H9 (cell line): ENCODE measurements around the gene NTSR2. TPM values are rescaled to one million over a fixed set of nuclear protein-coding genes. Genes with fewer than 3 reads are reported as not detected.

Experiments used
- DNase-seq: peaks from one replicate; pipeline ENCODE4 v3.0.0-alpha.2; 2017
- H2AFZ ChIP-seq: one replicate; pipeline ENCODE4 v1.6.1; 2013; ENCODE audit warnings: mild to moderate bottlenecking, low read length, control low read depth, moderate library complexity
- H2AK5ac ChIP-seq: 2 replicates; pipeline ENCODE4 v1.6.1; 2013; ENCODE audit warnings: low read length, control low read depth, mixed read lengths; ENCODE audit not compliant: insufficient read length
- H2BK120ac ChIP-seq: one replicate; pipeline ENCODE4 v1.6.1; 2013; ENCODE audit warnings: low read depth, mild to moderate bottlenecking, low read length, control low read depth, inconsistent platforms; ENCODE audit not compliant: poor library complexity, severe bottlenecking
- H2BK12ac ChIP-seq: 2 replicates; pipeline ENCODE4 v1.6.1; 2013; ENCODE audit warnings: low read length, control low read depth, mixed read lengths, low read depth; ENCODE audit not compliant: insufficient read length
- H2BK15ac ChIP-seq: 2 replicates; pipeline ENCODE4 v1.6.1; 2013; ENCODE audit warnings: low read depth, low read length, control low read depth
- H2BK20ac ChIP-seq: one replicate; pipeline ENCODE4 v1.6.1; 2013; ENCODE audit warnings: low read depth, mild to moderate bottlenecking, low read length, control low read depth, inconsistent platforms; ENCODE audit not compliant: poor library complexity, severe bottlenecking
- H2BK5ac ChIP-seq: 2 replicates; pipeline ENCODE4 v1.6.1; 2013; ENCODE audit warnings: low read length, control low read depth, mixed read lengths; ENCODE audit not compliant: insufficient read length
- H3K14ac ChIP-seq: 2 replicates; pipeline ENCODE4 v1.6.1; 2013; ENCODE audit warnings: low read length, control low read depth; ENCODE audit not compliant: insufficient read depth
- H3K18ac ChIP-seq: 2 replicates; pipeline ENCODE4 v1.6.1; 2013; ENCODE audit warnings: low read depth, mild to moderate bottlenecking, mixed read lengths, low read length, control low read depth; ENCODE audit not compliant: insufficient read length
- H3K23ac ChIP-seq: 2 replicates; pipeline ENCODE4 v1.6.1; 2013; ENCODE audit warnings: low read length, control low read depth, mixed read lengths, low read depth; ENCODE audit not compliant: insufficient read length
- H3K23me2 ChIP-seq: 2 replicates; pipeline ENCODE4 v1.6.1; 2013; ENCODE audit warnings: low read depth, mild to moderate bottlenecking, mixed read lengths, low read length, control low read depth; ENCODE audit not compliant: insufficient read length, poor library complexity, severe bottlenecking
- H3K27ac ChIP-seq: 2 replicates; pipeline ENCODE4 v1.5.1; 2013; ENCODE audit warnings: low read length, control low read depth, mixed read lengths, low read depth; ENCODE audit not compliant: insufficient read length
- H3K27me3 ChIP-seq: 2 replicates; pipeline ENCODE4 v1.6.1; 2013; ENCODE audit warnings: low read length, control low read depth, inconsistent platforms; ENCODE audit not compliant: insufficient read depth
- H3K4ac ChIP-seq: 2 replicates; pipeline ENCODE4 v1.6.1; 2013; ENCODE audit warnings: low read depth, mild to moderate bottlenecking, control low read depth, inconsistent platforms, low read length, moderate library complexity
- H3K4me1 ChIP-seq: 2 replicates; pipeline ENCODE4 v1.6.1; 2013; ENCODE audit warnings: low read length, control low read depth, inconsistent platforms; ENCODE audit not compliant: insufficient read depth
- H3K4me2 ChIP-seq: 2 replicates; pipeline ENCODE4 v1.6.1; 2013; ENCODE audit warnings: low read length, control low read depth, mixed read lengths; ENCODE audit not compliant: insufficient read length, insufficient read depth
- H3K56ac ChIP-seq: 2 replicates; pipeline ENCODE4 v1.6.1; 2013; ENCODE audit warnings: low read depth, mild to moderate bottlenecking, mixed read lengths, low read length, control low read depth; ENCODE audit not compliant: insufficient read length
- H3K79me1 ChIP-seq: 2 replicates; pipeline ENCODE4 v1.6.1; 2013; ENCODE audit warnings: low read depth, mild to moderate bottlenecking, moderate library complexity, low read length, control low read depth, inconsistent platforms; ENCODE audit not compliant: insufficient read depth, poor library complexity, severe bottlenecking
- H3K79me2 ChIP-seq: 2 replicates; pipeline ENCODE4 v1.6.1; 2013; ENCODE audit warnings: low read length, control low read depth, inconsistent platforms; ENCODE audit not compliant: insufficient read depth
- H3K9ac ChIP-seq: 2 replicates; pipeline ENCODE4 v1.6.1; 2013; ENCODE audit warnings: low read length, control low read depth, mixed read lengths; ENCODE audit not compliant: insufficient read length; ENCODE audit errors: extremely low read depth
- H3K9me3 ChIP-seq: one replicate; pipeline ENCODE4 v1.6.1; 2013; ENCODE audit warnings: low read depth, low read length, inconsistent platforms; ENCODE audit not compliant: control insufficient read depth
- H3T11ph ChIP-seq: one replicate; pipeline ENCODE4 v1.6.1; 2013; ENCODE audit warnings: mild to moderate bottlenecking, low read length, control low read depth, inconsistent platforms
- H4K20me1 ChIP-seq: one replicate; pipeline ENCODE4 v1.6.1; 2013; ENCODE audit not compliant: control insufficient read depth, insufficient read length, insufficient read depth
- H4K5ac ChIP-seq: 2 replicates; pipeline ENCODE4 v1.6.1; 2013; ENCODE audit warnings: low read depth, mild to moderate bottlenecking, mixed read lengths, low read length, control low read depth; ENCODE audit not compliant: insufficient read length
- H4K8ac ChIP-seq: replicated peaks from 2 replicates; pipeline ENCODE4 v1.6.1; 2013; ENCODE audit warnings: low read length, control low read depth, mixed read lengths, low read depth; ENCODE audit not compliant: insufficient read length
- H4K91ac ChIP-seq: 2 replicates; pipeline ENCODE4 v1.6.1; 2013; ENCODE audit warnings: low read depth, mild to moderate bottlenecking, moderate library complexity, mixed read lengths, low read length, control low read depth; ENCODE audit not compliant: insufficient read length
- H3K27ac Mint-ChIP-seq, 3 experiments: 2 replicates in 2 of 3; 3 replicates in 1 of 3; pipeline ENCODE4 v1.8.0; 2020 to 2021; ENCODE audit warnings: mixed read lengths in 3 of 3, mild to moderate bottlenecking in 1 of 3, moderate library complexity in 1 of 3
- H3K27me3 Mint-ChIP-seq: 2 replicates; pipeline ENCODE4 v1.8.0; 2021; ENCODE audit warnings: low read depth, mild to moderate bottlenecking, moderate library complexity, mixed read lengths
- H3K36me3 Mint-ChIP-seq, 3 experiments: 2 replicates in 2 of 3; 3 replicates in 1 of 3; pipeline ENCODE4 v1.8.0; 2020 to 2021; ENCODE audit warnings: low read depth in 3 of 3, mixed read lengths in 3 of 3; ENCODE audit not compliant: insufficient read depth in 1 of 3
- H3K4me1 Mint-ChIP-seq, 2 experiments: 2 replicates each; pipeline ENCODE4 v1.8.0; 2020; ENCODE audit warnings: mixed read lengths in 2 of 2
- H3K4me3 Mint-ChIP-seq, 2 experiments: 2 replicates in 1 of 2; 3 replicates in 1 of 2; pipeline ENCODE4 v1.8.0; 2020 to 2021; ENCODE audit warnings: mild to moderate bottlenecking in 2 of 2, mixed read lengths in 2 of 2, moderate library complexity in 1 of 2
- H3K9me3 Mint-ChIP-seq, 2 experiments: 2 replicates in 1 of 2; 3 replicates in 1 of 2; pipeline ENCODE4 v1.8.0; 2020; ENCODE audit warnings: mild to moderate bottlenecking in 2 of 2, mixed read lengths in 2 of 2, moderate library complexity in 1 of 2
- WGBS: extraction: QIAGEN DNeasy Blood & Tissue Kit; methylation state at CpG from one replicate; pipeline ENCODE4 v1.1.7; 2013; ENCODE audit warnings: missing lambda C conversion rate, low lambda C conversion rate, mixed read lengths; ENCODE audit not compliant: insufficient read length; ENCODE audit errors: extremely low coverage; 5-methylcytosine and 5-hydroxymethylcytosine counted together
- total RNA-seq: library from RNA; stranded (reverse); gene quantifications from 2 replicates; pipeline ENCODE4 v1.2.1, GENCODE V29; 2021
- TF ChIP-seq, protein P1 (sequence below): fragments of 200-600 bp; sonication (generic); conservative IDR thresholded peaks from 3 replicates; pipeline ENCODE4 v1.8.0; 2021; ENCODE audit warnings: antibody characterized with exemption, mild to moderate bottlenecking

The NTSR2 gene
- total RNA-seq, 1 experiment from 2014 or later, result not detected

DNA sequence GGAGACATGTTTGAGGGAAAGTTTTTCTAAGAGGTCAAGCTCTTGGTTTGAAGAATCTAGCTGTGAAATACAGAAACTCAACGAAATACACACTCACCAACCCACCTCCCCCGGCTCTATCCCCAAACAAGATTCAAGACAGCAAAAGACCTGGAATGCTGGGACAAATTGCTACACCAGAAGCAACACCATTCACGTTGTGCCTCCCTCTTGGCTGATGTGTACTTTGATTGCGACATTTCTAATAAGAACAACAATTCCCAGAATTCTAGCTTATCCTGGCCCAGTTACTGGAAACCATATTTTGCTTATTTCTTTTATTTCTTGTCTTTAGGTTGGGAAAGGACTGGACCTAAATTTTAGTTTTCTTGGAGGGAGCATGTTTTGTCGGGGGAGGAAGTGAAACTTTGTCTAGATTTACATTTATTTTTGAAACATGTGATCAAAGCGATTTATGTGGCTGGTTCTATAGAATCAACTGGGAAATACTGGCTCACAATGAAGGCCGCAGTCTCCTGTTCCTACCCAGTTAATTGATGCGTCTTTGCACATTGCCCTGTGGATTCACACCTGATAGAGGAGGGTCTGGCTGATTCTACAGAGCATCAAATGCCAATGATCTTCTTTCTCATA lies 46.8 kb upstream of the NTSR2 start:
- Histone ChIP-seq H3K79me1 (no peaks in the 10 kb centered on the region), H2AFZ (no peak overlapping the region), H4K20me1 (no peaks in the 10 kb centered on the region), H2BK15ac (no peak overlapping the region), H3T11ph (no peak overlapping the region), H3K18ac (no peak overlapping the region), H3K4ac (no peak overlapping the region), H3K9me3 (no peaks in the 10 kb centered on the region), H2AK5ac (no peak overlapping the region), H3K14ac (no peak overlapping the region), H3K27me3 (no peaks in the 10 kb centered on the region), H2BK12ac (no peak overlapping the region), H2BK5ac (no peak overlapping the region), H2BK120ac (no peak overlapping the region), H3K9ac (no peak overlapping the region), H3K79me2 (no peaks in the 10 kb centered on the region), H2BK20ac (no peak overlapping the region), H4K91ac (no peak overlapping the region), H4K8ac (no peak overlapping the region), H3K4me1 (no peaks in the 10 kb centered on the region), H3K23ac (no peak overlapping the region), H3K23me2 (no peaks in the 10 kb centered on the region), H4K5ac (no peak overlapping the region), H3K4me2 (no peak overlapping the region), H3K56ac (no peak overlapping the region), H3K27ac (no peak overlapping the region)
- TF ChIP-seq, protein P1, sequence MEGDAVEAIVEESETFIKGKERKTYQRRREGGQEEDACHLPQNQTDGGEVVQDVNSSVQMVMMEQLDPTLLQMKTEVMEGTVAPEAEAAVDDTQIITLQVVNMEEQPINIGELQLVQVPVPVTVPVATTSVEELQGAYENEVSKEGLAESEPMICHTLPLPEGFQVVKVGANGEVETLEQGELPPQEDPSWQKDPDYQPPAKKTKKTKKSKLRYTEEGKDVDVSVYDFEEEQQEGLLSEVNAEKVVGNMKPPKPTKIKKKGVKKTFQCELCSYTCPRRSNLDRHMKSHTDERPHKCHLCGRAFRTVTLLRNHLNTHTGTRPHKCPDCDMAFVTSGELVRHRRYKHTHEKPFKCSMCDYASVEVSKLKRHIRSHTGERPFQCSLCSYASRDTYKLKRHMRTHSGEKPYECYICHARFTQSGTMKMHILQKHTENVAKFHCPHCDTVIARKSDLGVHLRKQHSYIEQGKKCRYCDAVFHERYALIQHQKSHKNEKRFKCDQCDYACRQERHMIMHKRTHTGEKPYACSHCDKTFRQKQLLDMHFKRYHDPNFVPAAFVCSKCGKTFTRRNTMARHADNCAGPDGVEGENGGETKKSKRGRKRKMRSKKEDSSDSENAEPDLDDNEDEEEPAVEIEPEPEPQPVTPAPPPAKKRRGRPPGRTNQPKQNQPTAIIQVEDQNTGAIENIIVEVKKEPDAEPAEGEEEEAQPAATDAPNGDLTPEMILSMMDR, result no peak
- Mint-ChIP-seq H3K27me3 (peaks cover 4% of the 10 kb centered on the region; the same call in 1 of the 2 replicates), H3K4me1 (peaks cover 0 to 2% of the 10 kb centered on the region in 2 experiments; a peak in 1 of 4 replicates), H3K36me3 (no peaks in the 10 kb centered on the region; a peak in 2 of 7 replicates), H3K9me3 (no peaks in the 10 kb centered on the region), H3K4me3 (no peak overlapping the region), H3K27ac (no peak overlapping the region)
- no CpG with 5 or more reads among the region's 8 CpGs for WGBS
- no peak for DNase-seq
